Stimulated activated CD4-positive, alpha-beta T cell treated with anti-CD3 and anti-CD28 coated beads, TNF-alpha, amount 100 ng/mL, for 48 hours (primary cell): Measurements from ENCODE around the gene PHC2.
"Not testable (repeated sequence)": the region's sequence is repeated elsewhere in the genome, so short reads cannot be mapped to it uniquely, and the experiment has no call there.

Source experiments
- DNase-seq, 3 donors: peaks; one replicate each; pipeline ENCODE4 v3.0.0-alpha.2; 2020; ENCODE audit warnings: low read depth in 3 of 3

Gene PHC2

GRCh38 chr1:33294071-33295010 lies 136.6 kb downstream of the PHC2 start:
- DNase-seq: no peak

GRCh38 chr1:33292726-33293340 lies 138.1 kb downstream of the PHC2 start:
- no peak for DNase-seq

GRCh38 chr1:33290615-33291014 lies 140.3 kb downstream of the PHC2 start:
- DNase-seq: not testable (repeated sequence)

GRCh38 chr1:33289858-33290154 lies 141.1 kb downstream of the PHC2 start:
- no peak for DNase-seq

GRCh38 chr1:33288976-33289857 lies 141.7 kb downstream of the PHC2 start:
- DNase-seq: no peak

GRCh38 chr1:33287317-33287716 lies 143.6 kb downstream of the PHC2 start:
- DNase-seq: no peak

- no peak for DNase-seq
Observed at GRCh38 chr1:33286451-33287185, 144.3 kb downstream of the PHC2 start.

GRCh38 chr1:33284049-33284448 lies 146.8 kb downstream of the PHC2 start:
- no peak for DNase-seq

- DNase-seq: no peak
Observed at GRCh38 chr1:33282791-33283190, 148.1 kb downstream of the PHC2 start.

- DNase-seq: no peak
Observed at GRCh38 chr1:33281554-33282303, 149.2 kb downstream of the PHC2 start.

GRCh38 chr1:33280091-33280661 lies 150.7 kb downstream of the PHC2 start:
- DNase-seq: no peak

- no peak for DNase-seq
Observed at GRCh38 chr1:33277488-33278084, 153.3 kb downstream of the PHC2 start.

GRCh38 chr1:33276573-33277298 lies 154.2 kb downstream of the PHC2 start:
- DNase-seq: no peak

- DNase-seq: no peak
Observed at GRCh38 chr1:33275706-33276572, 155.0 kb downstream of the PHC2 start.

GRCh38 chr1:33275195-33275594 lies 155.7 kb downstream of the PHC2 start:
- no peak for DNase-seq

GRCh38 chr1:33274446-33274845 lies 156.4 kb downstream of the PHC2 start:
- no peak for DNase-seq

- DNase-seq: no peak
Observed at GRCh38 chr1:33273961-33274371, 156.9 kb downstream of the PHC2 start.
